K562 (cell line): ENCODE data around the gene HCN3. TPM values are rescaled to one million over a fixed set of nuclear protein-coding genes. Genes with fewer than 3 reads are reported as not detected.

Experiments
- ATAC-seq: fragments of 200-7000 bp; cut with Tn5 transposase; 3 replicates; pipeline ENCODE4 v1.9.1; 2020; ENCODE audit warnings: moderate library complexity
- BruUV-seq: library from RNA; stranded (reverse); fragments of 400-500 nt; replicated peaks from 2 replicates; lab custom pipeline; 2021; lab: Mats Ljungman, UMichigan
- CTCF ChIA-PET: fragments of 300-600 bp; formaldehyde crosslinking; extraction: SDS; loops from one replicate; lab custom pipeline; 2021; ENCODE audit warnings: low intra/inter-chr PET ratio; lab: Yijun Ruan, JAX
- POLR2A ChIA-PET: fragments of 300-600, 350-650 bp; sonication (Branson Sonifier 250); formaldehyde crosslinking; extraction: SDS; loops from one replicate; lab custom pipeline; 2021; ENCODE audit warnings: antibody characterized with exemption, inconsistent platforms; lab: Yijun Ruan, JAX
- DNase-seq, 4 experiments: peaks; one replicate each; pipeline versions ENCODE4 v3.0.0 to v3.0.0-alpha.2; 2011 to 2018; ENCODE audit warnings: low spot score in 3 of 4, mixed read lengths in 3 of 4; ENCODE audit errors: extremely low read depth in 1 of 4
- FAIRE-seq: peaks from 2 replicates; lab custom pipeline; 2011; peaks lifted over from hg19 to GRCh38; lab: Jason Lieb, UNC
- H2AFZ ChIP-seq: 2 replicates; pipeline ENCODE4 v1.6.0; 2011; ENCODE audit warnings: low read depth, low read length, control low read depth, inconsistent platforms
- H3K27ac ChIP-seq: fragments of 200-600 bp; 3 replicates; pipeline ENCODE4 v1.8.0; 2011; ENCODE audit warnings: low read depth, mild to moderate bottlenecking, control low read depth, inconsistent platforms, low read length, moderate library complexity, mixed read lengths; ENCODE audit errors: extremely low read depth
- H3K27me3 ChIP-seq, 2 experiments: fragments of 300-600 bp in 1 of 2; 2 replicates in 1 of 2; 3 replicates in 1 of 2; pipeline versions ENCODE4 v1.6.0 to v1.8.0; 2011; ENCODE audit warnings: inconsistent platforms in 2 of 2, low read length in 2 of 2, mild to moderate bottlenecking in 1 of 2, mixed read lengths in 1 of 2, moderate library complexity in 1 of 2; ENCODE audit not compliant: control insufficient read depth in 2 of 2, insufficient read depth in 2 of 2
- H3K36me3 ChIP-seq: fragments of 300-600 bp; 3 replicates; pipeline ENCODE4 v1.8.0; 2011; ENCODE audit warnings: mild to moderate bottlenecking, low read length, inconsistent platforms; ENCODE audit not compliant: control insufficient read depth, insufficient read depth
- H3K4me1 ChIP-seq, 2 experiments: fragments of 200-600 bp in 1 of 2; replicated peaks in 1 of 2; 2 replicates in 1 of 2; 3 replicates in 1 of 2; pipeline versions ENCODE4 v1.5.1 to v1.8.0; 2011; ENCODE audit warnings: inconsistent platforms in 2 of 2, low read length in 2 of 2, mild to moderate bottlenecking in 1 of 2, mixed read lengths in 1 of 2, moderate library complexity in 1 of 2; ENCODE audit not compliant: control insufficient read depth in 2 of 2, insufficient read depth in 2 of 2
- H3K4me2 ChIP-seq: 2 replicates; pipeline ENCODE4 v1.6.1; 2011; ENCODE audit warnings: low read length, control low read depth, inconsistent platforms, mixed read lengths; ENCODE audit not compliant: insufficient read depth
- H3K4me3 ChIP-seq: fragments of 200-600 bp; sonication (generic), shearing (Covaris generic); 2 replicates; pipeline ENCODE4 v1.5.1; 2016; ENCODE audit warnings: control low read depth, inconsistent platforms
- H3K79me2 ChIP-seq: fragments of 200-600 bp; 3 replicates; pipeline ENCODE4 v1.8.0; 2011; ENCODE audit warnings: low read length, inconsistent platforms; ENCODE audit not compliant: control insufficient read depth, insufficient read depth
- H3K9ac ChIP-seq, 2 experiments: 2 replicates each; pipeline versions ENCODE4 v1.6.0 to v1.6.1; 2011; ENCODE audit warnings: low read depth in 2 of 2, low read length in 2 of 2, control low read depth in 1 of 2, inconsistent platforms in 1 of 2, mild to moderate bottlenecking in 1 of 2, mixed read lengths in 1 of 2; ENCODE audit not compliant: insufficient read depth in 1 of 2
- H3K9me1 ChIP-seq: one replicate; pipeline ENCODE4 v1.6.0; 2011; ENCODE audit warnings: inconsistent platforms, mild to moderate bottlenecking, low read length, moderate library complexity; ENCODE audit not compliant: control insufficient read depth, insufficient read depth
- H3K9me3 ChIP-seq: replicated peaks from 2 replicates; pipeline ENCODE4 v1.5.1; 2011; ENCODE audit warnings: low read depth, low read length, inconsistent platforms; ENCODE audit not compliant: control insufficient read depth, insufficient read depth
- H4K20me1 ChIP-seq: replicated peaks from 2 replicates; pipeline ENCODE4 v1.6.1; 2011; ENCODE audit warnings: low read length, inconsistent platforms, mixed read lengths; ENCODE audit not compliant: control insufficient read depth, insufficient read depth
- ARID2 ChIP-seq: fragments of 450-650 bp; IDR thresholded peaks from 2 replicates; pipeline ENCODE4 v1.6.1; 2017; ENCODE audit warnings: antibody characterized with exemption, mild to moderate bottlenecking
- ATF2 ChIP-seq: sonication (generic); formaldehyde crosslinking; IDR thresholded peaks from 2 replicates; pipeline ENCODE4 v1.8.1; 2022; ENCODE audit warnings: missing genetic modification reagents
- DACH1 ChIP-seq: fragments of 450-650 bp; IDR thresholded peaks from 2 replicates; pipeline ENCODE4 v1.6.1; 2018; ENCODE audit not compliant: partially characterized antibody
- GABPB2 ChIP-seq: fragments of 250-450 bp; sonication (Bioruptor Pico); conservative IDR thresholded peaks from 2 replicates; pipeline ENCODE4 v1.5.1; 2021; ENCODE audit warnings: mild to moderate bottlenecking
- HIVEP1 ChIP-seq: fragments of 250-450 bp; sonication (Bioruptor Pico); IDR thresholded peaks from 2 replicates; pipeline ENCODE4 v1.4.0; 2020; ENCODE audit warnings: mild to moderate bottlenecking
- HNRNPUL1 ChIP-seq: fragments of 200-400 bp; formaldehyde crosslinking; IDR thresholded peaks from 2 replicates; pipeline ENCODE4 v1.6.1; 2017; ENCODE audit warnings: low read length
- ILF3 ChIP-seq: fragments of 450-650 bp; IDR thresholded peaks from 2 replicates; pipeline ENCODE4 v1.6.1; 2018; ENCODE audit warnings: antibody characterized with exemption, mild to moderate bottlenecking, moderate library complexity, borderline replicate concordance
- MAZ ChIP-seq, 2 experiments: fragments of 450-650 bp in 1 of 2; sonication (generic) in 1 of 2; formaldehyde crosslinking; IDR thresholded peaks in 1 of 2; conservative IDR thresholded peaks in 1 of 2; 2 replicates each; pipeline versions ENCODE4 v1.4.0 to v1.5.0; 2020; ENCODE audit warnings: mild to moderate bottlenecking in 1 of 2, missing genetic modification reagents in 1 of 2
- PTRF ChIP-seq: fragments of 450-650 bp; IDR thresholded peaks from 2 replicates; pipeline ENCODE4 v1.6.1; 2016; ENCODE audit warnings: mild to moderate bottlenecking, missing genetic modification characterization, missing compliant biosample characterization
- PYGO2 ChIP-seq: fragments of 450-650 bp; IDR thresholded peaks from 2 replicates; pipeline ENCODE4 v1.6.1; 2016; ENCODE audit warnings: mild to moderate bottlenecking, missing genetic modification characterization, moderate library complexity, missing compliant biosample characterization
- SMAD4 ChIP-seq: fragments of 250-450 bp; sonication (Bioruptor Pico); conservative IDR thresholded peaks from 2 replicates; pipeline ENCODE4 v1.8.0; 2021; ENCODE audit warnings: inconsistent platforms, mild to moderate bottlenecking, moderate library complexity
- THAP12 ChIP-seq: fragments of 250-450 bp; sonication (Bioruptor Pico); IDR thresholded peaks from 2 replicates; pipeline ENCODE4 v1.9.0; 2021; ENCODE audit warnings: mild to moderate bottlenecking, inconsistent platforms
- U2AF2 ChIP-seq: fragments of 200-400 bp; formaldehyde crosslinking; optimal IDR thresholded peaks from 2 replicates; pipeline ENCODE3; 2017; ENCODE audit warnings: low read depth, mild to moderate bottlenecking, low read length
- ZBTB49 ChIP-seq: sonication (generic); formaldehyde crosslinking; IDR thresholded peaks from 2 replicates; pipeline ENCODE4 v1.8.0; 2022; ENCODE audit warnings: missing genetic modification reagents, mild to moderate bottlenecking, borderline replicate concordance
- ZNF75A ChIP-seq: fragments of 450-650 bp; formaldehyde crosslinking; IDR thresholded peaks from 2 replicates; pipeline ENCODE4 v1.4.0; 2020; ENCODE audit warnings: mild to moderate bottlenecking
- WGBS: fragments of 100-300 bp; shearing (Covaris generic); methylation state at CpG from one replicate; pipeline ENCODE4 v1.1.6; 2016; ENCODE audit warnings: low coverage, mixed read lengths; ENCODE audit not compliant: insufficient coverage; ENCODE audit errors: missing lambda C conversion rate; 5-methylcytosine and 5-hydroxymethylcytosine counted together
- in situ Hi-C: fragments of 300-500 bp; cut with MboI; formaldehyde crosslinking; loops from 4 replicates; pipeline ENCODE4 v1.15.0; 2018; ENCODE audit warnings: inconsistent platforms, mixed read lengths
- intact Hi-C: fragments of 100-400 bp; cut with micrococcal nuclease; formaldehyde crosslinking; loops from 2 replicates; pipeline ENCODE4 v1.14.2; 2022
- polyA plus RNA-seq, 8 experiments: library from polyadenylated mRNA; depleted of rRNA in 4 of 8; stranded (reverse) in 5 of 8; unstranded in 3 of 8; fragments of >200 nt; fragmentation: Nextera tagmentation in 2 of 8; fragmentation: Illumina TruSeq in 1 of 8; extraction: Ambion mirVana in 2 of 8; extraction: Trizol in 1 of 8; gene quantifications; 2 replicates each; pipeline versions ENCODE4 v1.2.1 to v1.2.3, GENCODE V29; 2011 to 2014; ENCODE audit warnings: inconsistent platforms in 1 of 8, missing spikeins in 1 of 8
- total RNA-seq, 7 experiments: library from RNA; depleted of rRNA in 6 of 7; stranded (reverse); fragments of >200 nt in 6 of 7; fragmentation: Illumina TruSeq in 2 of 7; extraction: Trizol in 2 of 7; gene quantifications; 2 replicates each; pipeline versions ENCODE4 v1.2.1 to v1.2.3, GENCODE V29; 2011 to 2021; ENCODE audit warnings: low replicate concordance in 1 of 7

Gene HCN3
- total and polyA plus RNA-seq, 9 of the 15 experiments (the other 6 are each of a cell fraction or from before 2014, with no cell fraction given) = 0.91 to 9.7 (median 3.9) TPM

- ATAC-seq = no peak
- no peak overlapping the region for H3K9ac ChIP-seq
- H3K4me3 ChIP-seq = no peak overlapping the region
- TF ChIP-seq PTRF (tag) (no peak), THAP12 (CRISPR knock-in tag) (no peak), ZBTB49 (CRISPR knock-in tag) (no peak), GABPB2 (CRISPR knock-in tag) (no peak), SMAD4 (CRISPR knock-in tag) (no peak), ATF2 (CRISPR knock-in tag) (no peak), MAZ (CRISPR knock-in tag; conservative IDR thresholded peaks at IDR 0.05 in 1 of 2, IDR thresholded peaks at IDR 0.05 in 1 of 2) (no peak), DACH1 (no peak), HNRNPUL1 (no peak), HIVEP1 (CRISPR knock-in tag) (no peak), ZNF75A (CRISPR knock-in tag) (no peak), PYGO2 (tag) (no peak), ARID2 (no peak), U2AF2 (no peak), ILF3 (no peak)
- no peak overlapping the region for H2AFZ ChIP-seq
- intact Hi-C loops (no loop called here), in situ Hi-C loops (no loop called here)
- H3K27me3 ChIP-seq = no peaks in the 10 kb centered on the region
- no peak for DNase-seq
- peaks cover 51% of the 10 kb centered on the region for H3K36me3 ChIP-seq
- H3K27ac ChIP-seq = no peak overlapping the region; the same call in 2 of the 3 replicates
- no TSS peak for BruUV-seq
- no peaks in the 10 kb centered on the region for H4K20me1 ChIP-seq
- WGBS = 96% methylated on average over 6 of the region's 7 CpGs
- CTCF ChIA-PET = no interaction called here
- no peaks in the 10 kb centered on the region for H3K9me3 ChIP-seq
- peaks cover 11 to 43% of the 10 kb centered on the region in 2 experiments; a peak in 4 of 5 replicates for H3K4me1 ChIP-seq
- H3K79me2 ChIP-seq = peaks cover 29% of the 10 kb centered on the region
- H3K9me1 ChIP-seq = no peaks in the 10 kb centered on the region
- no peak overlapping the region for H3K4me2 ChIP-seq
- POLR2A ChIA-PET = interaction anchor here (0.9 to 1.8 kb wide), 2 partner anchors 12 to 18 kb away, joined by 3 to 8 read pairs; partner anchors contain the start of gene FDPS
- FAIRE-seq = no peak
These were observed 18.6 kb downstream of the HCN3 start for GRCh38 chr1:155295942-155296267.
